ENCODE results near the gene DBNL. TPM values are rescaled to one million over a fixed set of nuclear protein-coding genes. Genes with fewer than 3 reads are reported as not detected.
A peak's percentile ranks its signal among the peaks of the same experiment; 100 is the strongest.

DBNL gene
- polyA plus RNA-seq, 2 donors: 157 to 215 TPM

DNA sequence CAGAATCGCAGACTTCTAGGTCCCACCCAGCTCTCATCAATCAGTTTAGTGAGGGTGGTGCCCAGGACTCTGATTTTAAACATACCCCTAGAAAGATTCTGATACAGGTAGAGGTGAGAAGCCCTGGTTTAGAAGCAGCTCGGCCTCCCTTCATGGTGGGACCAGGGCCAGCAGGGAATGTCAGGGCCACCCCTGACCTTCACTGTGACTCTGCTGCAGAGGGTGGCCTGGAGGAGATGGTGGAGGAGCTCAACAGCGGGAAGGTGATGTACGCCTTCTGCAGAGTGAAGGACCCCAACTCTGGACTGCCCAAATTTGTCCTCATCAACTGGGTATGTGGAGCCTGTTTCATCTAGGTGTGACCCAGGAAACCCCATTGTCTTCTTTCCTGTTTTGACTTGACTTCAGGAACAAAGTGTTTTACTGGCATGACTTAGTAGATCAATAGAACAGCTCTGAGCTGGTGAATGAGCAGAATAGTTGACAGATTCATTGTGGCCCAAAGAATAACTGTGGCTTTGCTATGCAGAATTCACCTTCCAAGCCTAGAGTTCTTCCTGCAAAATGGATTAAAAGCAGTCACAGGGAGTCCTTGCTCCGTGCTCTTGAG, 7.2 kb downstream of the DBNL start:
- H3K4me3 ChIP-seq (ENCODE audit: low read depth in 1 of 2, low read length in 2 of 2): no peak overlapping the region
- WGBS, 2 donors: 86% methylated on average over 5 of the region's 5 CpGs
- peaks cover 23 to 33% of the 10 kb centered on the region in 2 donors for H3K36me3 ChIP-seq (ENCODE audit: control insufficient read depth in 2 of 2, insufficient read depth in 2 of 2, low read length in 1 of 2)
- peak overlapping the region; percentile 53 to 92 for H3K27ac ChIP-seq (ENCODE audit: low read depth in 2 of 2, low read length in 1 of 2)
- H3K4me1 ChIP-seq (ENCODE audit: control insufficient read depth in 2 of 2, insufficient read depth in 2 of 2, low read length in 1 of 2): peaks cover 4 to 16% of the 10 kb centered on the region in 2 donors
- H3K27me3 ChIP-seq (ENCODE audit: control insufficient read depth in 1 of 2, insufficient read depth in 2 of 2, low read length in 2 of 2): no peaks in the 10 kb centered on the region
- no peaks in the 10 kb centered on the region for H3K9me3 ChIP-seq (ENCODE audit: control insufficient read depth in 2 of 2, insufficient read depth in 1 of 2, low read depth in 1 of 2, low read length in 1 of 2)

DNA sequence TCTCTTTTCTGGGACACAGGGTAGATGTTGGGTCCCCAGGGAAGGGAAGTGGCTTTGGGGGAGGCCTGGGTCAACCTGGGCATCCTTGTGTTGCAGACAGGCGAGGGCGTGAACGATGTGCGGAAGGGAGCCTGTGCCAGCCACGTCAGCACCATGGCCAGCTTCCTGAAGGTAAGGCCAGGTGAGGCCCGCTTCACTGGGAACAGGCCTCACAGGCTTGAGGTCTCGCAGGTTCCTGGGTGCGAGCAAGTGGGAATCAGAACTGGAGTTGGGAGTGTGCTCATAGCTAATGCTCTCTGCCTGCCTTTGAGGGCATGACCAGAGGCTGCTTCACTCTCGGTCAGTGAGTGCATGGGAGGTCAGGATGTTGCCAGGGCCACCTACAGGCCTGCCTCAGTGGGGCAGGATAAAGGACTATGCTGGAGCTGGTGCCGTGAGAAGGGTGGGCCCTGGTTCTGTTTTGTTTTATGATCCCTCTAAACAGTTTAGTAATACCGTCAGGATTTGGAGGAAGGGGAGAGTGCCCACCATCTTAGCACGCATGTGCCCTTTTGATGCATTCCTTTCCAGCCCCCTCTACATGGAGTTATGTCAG, 8.4 kb downstream of the DBNL start:
- Histone ChIP-seq H3K4me1 (ENCODE audit: control insufficient read depth in 2 of 2, insufficient read depth in 2 of 2, low read length in 1 of 2) (peaks cover 7 to 18% of the 10 kb centered on the region in 2 donors), H3K27ac (ENCODE audit: low read depth in 2 of 2, low read length in 1 of 2) (peak overlapping the region; percentile 27 to 62), H3K4me3 (ENCODE audit: low read depth in 1 of 2, low read length in 2 of 2) (no peak overlapping the region), H3K27me3 (ENCODE audit: control insufficient read depth in 1 of 2, insufficient read depth in 2 of 2, low read length in 2 of 2) (no peaks in the 10 kb centered on the region), H3K36me3 (ENCODE audit: control insufficient read depth in 2 of 2, insufficient read depth in 2 of 2, low read length in 1 of 2) (peaks cover 24 to 42% of the 10 kb centered on the region in 2 donors), H3K9me3 (ENCODE audit: control insufficient read depth in 2 of 2, insufficient read depth in 1 of 2, low read depth in 1 of 2, low read length in 1 of 2) (no peaks in the 10 kb centered on the region)
- 92 to 95% methylated on average over 12 of the region's 12 CpGs for WGBS, 2 donors

DNA sequence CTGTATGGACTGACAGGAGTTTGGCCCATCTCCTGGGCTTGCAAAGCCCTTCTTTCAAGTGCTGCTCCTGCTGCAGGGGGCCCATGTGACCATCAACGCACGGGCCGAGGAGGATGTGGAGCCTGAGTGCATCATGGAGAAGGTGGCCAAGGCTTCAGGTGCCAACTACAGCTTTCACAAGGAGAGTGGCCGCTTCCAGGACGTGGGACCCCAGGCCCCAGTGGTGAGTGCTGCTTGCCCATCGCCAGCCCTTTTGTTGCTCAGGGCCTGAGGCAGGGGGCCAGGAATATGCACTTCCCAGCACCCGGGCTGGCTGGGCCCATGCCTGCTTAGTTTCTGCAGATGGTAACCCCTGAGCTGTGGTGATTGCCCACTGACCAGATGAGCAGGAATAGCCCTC, 12.2 kb downstream of the DBNL start:
- WGBS, 2 donors: 89 to 96% methylated on average over 7 of the region's 7 CpGs
- Histone ChIP-seq H3K27ac (ENCODE audit: low read depth in 2 of 2, low read length in 1 of 2) (no peak overlapping the region), H3K36me3 (ENCODE audit: control insufficient read depth in 2 of 2, insufficient read depth in 2 of 2, low read length in 1 of 2) (peaks cover 39 to 62% of the 10 kb centered on the region in 2 donors), H3K4me1 (ENCODE audit: control insufficient read depth in 2 of 2, insufficient read depth in 2 of 2, low read length in 1 of 2) (peaks cover 8 to 20% of the 10 kb centered on the region in 2 donors), H3K9me3 (ENCODE audit: control insufficient read depth in 2 of 2, insufficient read depth in 1 of 2, low read depth in 1 of 2, low read length in 1 of 2) (no peaks in the 10 kb centered on the region), H3K27me3 (ENCODE audit: control insufficient read depth in 1 of 2, insufficient read depth in 2 of 2, low read length in 2 of 2) (no peaks in the 10 kb centered on the region), H3K4me3 (ENCODE audit: low read depth in 1 of 2, low read length in 2 of 2) (no peak overlapping the region)

GRCh38 chr7:44057181-44057848, 12.8 kb downstream of the DBNL start:
- H3K27ac ChIP-seq (ENCODE audit: low read depth in 2 of 2, low read length in 1 of 2): peak overlapping the region; percentile 46 to 88
- H3K27me3 ChIP-seq (ENCODE audit: control insufficient read depth in 1 of 2, insufficient read depth in 2 of 2, low read length in 2 of 2): no peaks in the 10 kb centered on the region
- H3K4me3 ChIP-seq (ENCODE audit: low read depth in 1 of 2, low read length in 2 of 2): no peak overlapping the region
- WGBS, 2 donors: 89 to 90% methylated on average over 11 of the region's 11 CpGs
- no peaks in the 10 kb centered on the region for H3K9me3 ChIP-seq (ENCODE audit: control insufficient read depth in 2 of 2, insufficient read depth in 1 of 2, low read depth in 1 of 2, low read length in 1 of 2)
- H3K4me1 ChIP-seq (ENCODE audit: control insufficient read depth in 2 of 2, insufficient read depth in 2 of 2, low read length in 1 of 2): peaks cover 8 to 18% of the 10 kb centered on the region in 2 donors
- peaks cover 38 to 68% of the 10 kb centered on the region in 2 donors for H3K36me3 ChIP-seq (ENCODE audit: control insufficient read depth in 2 of 2, insufficient read depth in 2 of 2, low read length in 1 of 2)

DNA sequence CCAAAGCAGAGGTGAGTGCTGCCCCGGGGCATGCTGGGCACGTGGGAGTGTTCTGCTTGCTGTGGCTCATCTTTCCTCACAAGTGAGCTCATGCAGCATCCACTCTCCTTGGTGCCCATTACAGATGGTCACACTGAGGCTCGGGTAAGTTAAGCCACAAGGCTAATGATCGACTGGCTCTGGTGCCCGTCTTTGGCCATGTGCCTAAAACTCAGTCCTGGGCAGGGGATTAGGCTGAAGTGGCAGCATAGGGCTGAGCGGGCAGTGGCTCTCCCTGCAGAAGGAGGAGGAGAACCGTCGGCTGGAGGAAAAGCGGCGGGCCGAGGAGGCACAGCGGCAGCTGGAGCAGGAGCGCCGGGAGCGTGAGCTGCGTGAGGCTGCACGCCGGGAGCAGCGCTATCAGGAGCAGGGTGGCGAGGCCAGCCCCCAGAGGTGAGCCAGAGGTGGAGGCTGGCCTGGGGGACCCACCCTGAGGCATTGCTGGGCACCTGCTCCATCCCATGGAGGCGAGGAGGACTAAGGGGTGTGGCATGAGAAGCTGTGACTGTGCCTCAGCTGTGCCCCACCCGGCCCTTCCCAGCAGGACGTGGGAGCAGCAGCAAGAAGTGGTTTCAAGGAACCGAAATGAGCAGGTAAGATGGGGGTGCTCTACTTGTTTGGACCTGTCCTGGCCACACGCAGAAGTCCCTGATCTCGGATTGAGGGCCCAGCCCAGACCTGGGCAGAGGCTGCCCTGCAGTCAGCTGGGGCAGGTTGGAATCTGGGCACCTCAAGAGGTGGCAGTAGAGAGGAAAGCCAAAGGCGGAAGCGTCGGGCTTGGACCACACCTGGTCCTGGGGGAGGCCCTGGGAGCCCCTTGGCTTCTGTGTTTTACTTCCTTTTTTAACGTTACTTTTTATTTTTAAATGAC, 13.6 kb downstream of the DBNL start:
- H3K4me3 ChIP-seq (ENCODE audit: low read depth in 1 of 2, low read length in 2 of 2): no peak overlapping the region
- H3K27ac ChIP-seq (ENCODE audit: low read depth in 2 of 2, low read length in 1 of 2): peak overlapping the region; percentile 79 to 88
- no peaks in the 10 kb centered on the region for H3K9me3 ChIP-seq (ENCODE audit: control insufficient read depth in 2 of 2, insufficient read depth in 1 of 2, low read depth in 1 of 2, low read length in 1 of 2)
- 76 to 81% methylated on average over 28 to 30 of the region's 30 CpGs for whole genome bisulfite sequencing, 2 donors
- H3K27me3 ChIP-seq (ENCODE audit: control insufficient read depth in 1 of 2, insufficient read depth in 2 of 2, low read length in 2 of 2): no peaks in the 10 kb centered on the region
- H3K36me3 ChIP-seq (ENCODE audit: control insufficient read depth in 2 of 2, insufficient read depth in 2 of 2, low read length in 1 of 2): peaks cover 36 to 68% of the 10 kb centered on the region in 2 donors
- peaks cover 8 to 18% of the 10 kb centered on the region in 2 donors for H3K4me1 ChIP-seq (ENCODE audit: control insufficient read depth in 2 of 2, insufficient read depth in 2 of 2, low read length in 1 of 2)

GRCh38 chr7:44058759-44059218, 14.3 kb downstream of the DBNL start:
- 90 to 91% methylated on average over 7 of the region's 7 CpGs for WGBS, 2 donors
- Histone ChIP-seq H3K4me3 (ENCODE audit: low read depth in 1 of 2, low read length in 2 of 2) (no peak overlapping the region), H3K9me3 (ENCODE audit: control insufficient read depth in 2 of 2, insufficient read depth in 1 of 2, low read depth in 1 of 2, low read length in 1 of 2) (no peaks in the 10 kb centered on the region), H3K4me1 (ENCODE audit: control insufficient read depth in 2 of 2, insufficient read depth in 2 of 2, low read length in 1 of 2) (peaks cover 8 to 20% of the 10 kb centered on the region in 2 donors), H3K27me3 (ENCODE audit: control insufficient read depth in 1 of 2, insufficient read depth in 2 of 2, low read length in 2 of 2) (no peaks in the 10 kb centered on the region), H3K27ac (ENCODE audit: low read depth in 2 of 2, low read length in 1 of 2) (peak overlapping the region; percentile 79 to 88), H3K36me3 (ENCODE audit: control insufficient read depth in 2 of 2, insufficient read depth in 2 of 2, low read length in 1 of 2) (peaks cover 34 to 68% of the 10 kb centered on the region in 2 donors)

GRCh38 chr7:44059219-44060090, 15.0 kb downstream of the DBNL start:
- peak overlapping the region in 1 of 2 donors; percentile 88 for H3K27ac ChIP-seq (ENCODE audit: low read depth in 2 of 2, low read length in 1 of 2)
- H3K27me3 ChIP-seq (ENCODE audit: control insufficient read depth in 1 of 2, insufficient read depth in 2 of 2, low read length in 2 of 2): no peaks in the 10 kb centered on the region
- no peak overlapping the region for H3K4me3 ChIP-seq (ENCODE audit: low read depth in 1 of 2, low read length in 2 of 2)
- peaks cover 10 to 24% of the 10 kb centered on the region in 2 donors for H3K4me1 ChIP-seq (ENCODE audit: control insufficient read depth in 2 of 2, insufficient read depth in 2 of 2, low read length in 1 of 2)
- 88 to 91% methylated on average over 14 of the region's 14 CpGs for WGBS, 2 donors
- no peaks in the 10 kb centered on the region for H3K9me3 ChIP-seq (ENCODE audit: control insufficient read depth in 2 of 2, insufficient read depth in 1 of 2, low read depth in 1 of 2, low read length in 1 of 2)
- peaks cover 34 to 68% of the 10 kb centered on the region in 2 donors for H3K36me3 ChIP-seq (ENCODE audit: control insufficient read depth in 2 of 2, insufficient read depth in 2 of 2, low read length in 1 of 2)

GRCh38 chr7:44060091-44060947, 15.8 kb downstream of the DBNL start:
- WGBS, 2 donors: 92 to 93% methylated on average over 21 of the region's 21 CpGs
- H3K4me1 ChIP-seq (ENCODE audit: control insufficient read depth in 2 of 2, insufficient read depth in 2 of 2, low read length in 1 of 2): peaks cover 17 to 31% of the 10 kb centered on the region in 2 donors
- H3K27me3 ChIP-seq (ENCODE audit: control insufficient read depth in 1 of 2, insufficient read depth in 2 of 2, low read length in 2 of 2): no peaks in the 10 kb centered on the region
- peaks cover 34 to 65% of the 10 kb centered on the region in 2 donors for H3K36me3 ChIP-seq (ENCODE audit: control insufficient read depth in 2 of 2, insufficient read depth in 2 of 2, low read length in 1 of 2)
- no peak overlapping the region for H3K27ac ChIP-seq (ENCODE audit: low read depth in 2 of 2, low read length in 1 of 2)
- H3K4me3 ChIP-seq (ENCODE audit: low read depth in 1 of 2, low read length in 2 of 2): no peak overlapping the region
- no peaks in the 10 kb centered on the region for H3K9me3 ChIP-seq (ENCODE audit: control insufficient read depth in 2 of 2, insufficient read depth in 1 of 2, low read depth in 1 of 2, low read length in 1 of 2)
